HCT116 (cell line): ENCODE data around the gene IL3. TPM values are rescaled to one million over a fixed set of nuclear protein-coding genes. Genes with fewer than 3 reads are reported as not detected.

Experiments used
- ATAC-seq: fragments of 200-7000 bp; cut with Tn5 transposase; 2 replicates; pipeline ENCODE4 v1.9.1; 2020; ENCODE audit warnings: mild to moderate bottlenecking, moderate library complexity
- BruUV-seq: library from RNA; stranded (reverse); fragments of 400-500 nt; replicated peaks from 2 replicates; lab custom pipeline; 2021; lab: Mats Ljungman, UMichigan
- CTCF ChIA-PET: fragments of 300-600 bp; sonication (Branson Sonifier 250); formaldehyde crosslinking; loops from one replicate; lab custom pipeline; 2021; ENCODE audit warnings: antibody characterized with exemption; lab: Charles Lee
- POLR2A ChIA-PET: fragments of 300-600, 350-600 bp; sonication (Branson Sonifier 250); formaldehyde crosslinking; loops from one replicate; lab custom pipeline; 2021; ENCODE audit warnings: antibody characterized with exemption; lab: Charles Lee
- RAD21 ChIA-PET, 2 experiments: fragments of 300-600 bp; sonication (Branson Sonifier 250); formaldehyde crosslinking; loops; one replicate each; lab custom pipeline; 2023; ENCODE audit warnings: low total read pairs in 2 of 2; ENCODE audit not compliant: uncharacterized antibody in 2 of 2, unreplicated experiment in 2 of 2, low non-redundant PET in 1 of 2; lab: Charles Lee
- DNase-seq: peaks from one replicate; pipeline ENCODE4 v3.0.0-alpha.2; 2010; ENCODE audit warnings: low read depth, low spot score
- H2AFZ ChIP-seq: fragments of 200-600 bp; shearing (Covaris generic), sonication (generic); 2 replicates; pipeline ENCODE4 v1.6.1; 2017; ENCODE audit warnings: low read depth, mixed run types, mixed read lengths, antibody characterized with exemption, low read length; ENCODE audit not compliant: poor library complexity, severe bottlenecking
- H3K27ac ChIP-seq: 2 replicates; pipeline ENCODE4 v1.5.1; 2012; ENCODE audit warnings: low read depth, low read length
- H3K27me3 ChIP-seq: fragments of 200-600 bp; sonication (generic); 2 replicates; pipeline ENCODE4 v1.6.1; 2016; ENCODE audit warnings: mixed run types, low read length, mixed read lengths; ENCODE audit not compliant: insufficient read depth
- H3K36me3 ChIP-seq, 2 experiments: fragments of 200-500 bp in 1 of 2; fragments of 200-600 bp in 1 of 2; sonication (Bioruptor generic) in 1 of 2; sonication (generic) in 1 of 2; 2 replicates each; pipeline versions ENCODE4 v1.5.1 to v1.6.1; 2014 to 2016; ENCODE audit warnings: low read length in 2 of 2, inconsistent platforms in 1 of 2, mixed read lengths in 1 of 2, mixed run types in 1 of 2; ENCODE audit not compliant: insufficient read depth in 2 of 2, control insufficient read depth in 1 of 2
- H3K4me1 ChIP-seq, 2 experiments: fragments of 200-600 bp in 1 of 2; sonication (generic) in 1 of 2; 2 replicates each; pipeline versions ENCODE4 v1.5.1 to v1.6.1; 2012 to 2017; ENCODE audit warnings: low read length in 2 of 2, inconsistent platforms in 1 of 2, mild to moderate bottlenecking in 1 of 2, mixed read lengths in 1 of 2, mixed run types in 1 of 2, moderate library complexity in 1 of 2; ENCODE audit not compliant: insufficient read depth in 2 of 2, control insufficient read depth in 1 of 2
- H3K4me2 ChIP-seq: fragments of 200-600 bp; sonication (generic); 2 replicates; pipeline ENCODE4 v1.6.1; 2017; ENCODE audit warnings: mixed run types, low read length, mixed read lengths
- H3K4me3 ChIP-seq, 2 experiments: fragments of 200-600 bp in 1 of 2; sonication (generic) in 1 of 2; replicated peaks in 1 of 2; 2 replicates each; pipeline ENCODE4 v1.5.1; 2011 to 2016; ENCODE audit warnings: low read length in 2 of 2, control low read depth in 1 of 2, low read depth in 1 of 2, mild to moderate bottlenecking in 1 of 2, mixed read lengths in 1 of 2, mixed run types in 1 of 2
- H3K79me2 ChIP-seq: fragments of 200-600 bp; sonication (generic); 2 replicates; pipeline ENCODE4 v1.6.1; 2017; ENCODE audit warnings: mild to moderate bottlenecking, mixed run types, low read length, moderate library complexity, mixed read lengths; ENCODE audit not compliant: insufficient read depth
- H3K9ac ChIP-seq: fragments of 200-600 bp; sonication (generic); 2 replicates; pipeline ENCODE4 v1.6.1; 2016; ENCODE audit warnings: low read length, mixed read lengths
- H3K9me2 ChIP-seq: fragments of 200-600 bp; sonication (generic), shearing (Covaris generic); 2 replicates; pipeline ENCODE4 v1.6.1; 2017; ENCODE audit warnings: mixed run types, mild to moderate bottlenecking, moderate library complexity; ENCODE audit not compliant: insufficient read depth
- H3K9me3 ChIP-seq, 2 experiments: fragments of 200-500 bp in 1 of 2; fragments of 200-600 bp in 1 of 2; sonication (Bioruptor generic) in 1 of 2; sonication (generic) in 1 of 2; 2 replicates each; pipeline ENCODE4 v1.6.1; 2014 to 2017; ENCODE audit warnings: low read length in 2 of 2, mixed read lengths in 2 of 2, inconsistent platforms in 1 of 2, low read depth in 1 of 2, mild to moderate bottlenecking in 1 of 2, mixed run types in 1 of 2, moderate library complexity in 1 of 2; ENCODE audit not compliant: control insufficient read depth in 1 of 2, insufficient read depth in 1 of 2
- H4K20me1 ChIP-seq: fragments of 200-600 bp; sonication (generic), shearing (Covaris generic); 2 replicates; pipeline ENCODE4 v1.6.1; 2017; ENCODE audit warnings: mixed run types, mild to moderate bottlenecking, moderate library complexity; ENCODE audit not compliant: insufficient read depth
- ATF3 ChIP-seq: IDR thresholded peaks from 2 replicates; pipeline ENCODE4 v1.6.1; 2012
- CEBPB ChIP-seq: IDR thresholded peaks from 2 replicates; pipeline ENCODE4 v1.6.1; 2012; ENCODE audit warnings: low read depth
- EZH2 ChIP-seq: fragments of 200-600 bp; sonication (generic); IDR thresholded peaks from 2 replicates; pipeline ENCODE4 v1.6.1; 2017; ENCODE audit warnings: antibody characterized with exemption, mixed run types
- EZH2phosphoT487 ChIP-seq: fragments of 200-600 bp; IDR thresholded peaks from 2 replicates; pipeline ENCODE4 v1.6.1; 2018; ENCODE audit warnings: antibody characterized with exemption, borderline replicate concordance
- FOSL1 ChIP-seq: IDR thresholded peaks from 2 replicates; pipeline ENCODE4 v1.6.1; 2012; ENCODE audit warnings: low read depth
- MAX ChIP-seq: IDR thresholded peaks from 2 replicates; pipeline ENCODE4 v1.6.1; 2012
- POLR2A ChIP-seq: IDR thresholded peaks from 2 replicates; pipeline ENCODE4 v1.7.0; 2011; ENCODE audit warnings: borderline replicate concordance; ENCODE audit not compliant: insufficient read depth, insufficient read length; ENCODE audit errors: extremely low read depth
- POLR2AphosphoS5 ChIP-seq: IDR thresholded peaks from 2 replicates; pipeline ENCODE4 v1.6.1; 2011; ENCODE audit warnings: mild to moderate bottlenecking, low read depth, low read length, moderate library complexity
- REST ChIP-seq: IDR thresholded peaks from 2 replicates; pipeline ENCODE4 v1.6.1; 2012; ENCODE audit warnings: low read depth
- SP1 ChIP-seq: IDR thresholded peaks from 2 replicates; pipeline ENCODE4 v1.6.1; 2012; ENCODE audit warnings: low read depth
- YY1 ChIP-seq: IDR thresholded peaks from 2 replicates; pipeline ENCODE4 v1.6.1; 2011; ENCODE audit warnings: low read length, low read depth, moderate library complexity, mild to moderate bottlenecking; ENCODE audit not compliant: insufficient replicate concordance; ENCODE audit errors: extremely low read depth
- ZFX ChIP-seq: fragments of 450-650 bp; IDR thresholded peaks from 2 replicates; pipeline ENCODE4 v1.6.1; 2017
- ZNF274 ChIP-seq: fragments of 200-500 bp; sonication (Bioruptor generic); IDR thresholded peaks from 2 replicates; pipeline ENCODE4 v1.6.1; 2014; ENCODE audit warnings: mild to moderate bottlenecking, low read depth, low read length, inconsistent platforms
- intact Hi-C: fragments of 100-400 bp; cut with micrococcal nuclease; formaldehyde crosslinking; loops from 2 replicates; pipeline ENCODE4 v1.10.0; 2022
- total RNA-seq: library from RNA; stranded (reverse); gene quantifications from one replicate; pipeline ENCODE4 v1.2.1, GENCODE V29; 2021; ENCODE audit not compliant: unreplicated experiment

Gene IL3
- total RNA-seq, 1 experiment from 2014 or later: not detected

- no peaks in the 10 kb centered on the region for H3K27me3 ChIP-seq
- CTCF ChIA-PET: no interaction called here
- H3K9me3 ChIP-seq: no peaks in the 10 kb centered on the region
- H3K9me2 ChIP-seq: no peaks in the 10 kb centered on the region
- no peaks in the 10 kb centered on the region for H4K20me1 ChIP-seq
- H3K27ac ChIP-seq: no peak overlapping the region
- H3K4me3 ChIP-seq: no peak overlapping the region
- RAD21 ChIA-PET: no interaction called here
- intact Hi-C loops: loop anchor here (5.0 to 10.0 kb wide), 2 partner anchors 207 to 434 kb away; no protein-coding TSS in a partner anchor
- ATAC-seq (no peak), DNase-seq (no peak)
- no peaks in the 10 kb centered on the region for H3K79me2 ChIP-seq
- no peak overlapping the region for H2AFZ ChIP-seq
- H3K9ac ChIP-seq: no peak overlapping the region
- H3K4me2 ChIP-seq: no peak overlapping the region
- H3K4me1 ChIP-seq: peaks cover 0 to 7% of the 10 kb centered on the region in 2 experiments; a peak in 2 of 4 replicates
- H3K36me3 ChIP-seq: no peaks in the 10 kb centered on the region
- TF ChIP-seq EZH2 (no peak), MAX (no peak), POLR2AphosphoS5 (no peak), ZNF274 (no peak), ZFX (no peak), EZH2phosphoT487 (no peak), CEBPB (no peak), POLR2A (no peak), REST (no peak), SP1 (no peak), ATF3 (no peak), YY1 (no peak), FOSL1 (no peak)
- BruUV-seq: no TSS peak
- POLR2A ChIA-PET: no interaction called here
Measured at GRCh38 chr5:132067941-132068808, 7.7 kb downstream of the IL3 start.
